ENCODE data around the gene ARFGEF2. TPM values are rescaled to one million over a fixed set of nuclear protein-coding genes. Genes with fewer than 3 reads are reported as not detected.

ARFGEF2 gene
- total RNA-seq: 12.0 and 12.9 TPM in 2 replicates

DNA sequence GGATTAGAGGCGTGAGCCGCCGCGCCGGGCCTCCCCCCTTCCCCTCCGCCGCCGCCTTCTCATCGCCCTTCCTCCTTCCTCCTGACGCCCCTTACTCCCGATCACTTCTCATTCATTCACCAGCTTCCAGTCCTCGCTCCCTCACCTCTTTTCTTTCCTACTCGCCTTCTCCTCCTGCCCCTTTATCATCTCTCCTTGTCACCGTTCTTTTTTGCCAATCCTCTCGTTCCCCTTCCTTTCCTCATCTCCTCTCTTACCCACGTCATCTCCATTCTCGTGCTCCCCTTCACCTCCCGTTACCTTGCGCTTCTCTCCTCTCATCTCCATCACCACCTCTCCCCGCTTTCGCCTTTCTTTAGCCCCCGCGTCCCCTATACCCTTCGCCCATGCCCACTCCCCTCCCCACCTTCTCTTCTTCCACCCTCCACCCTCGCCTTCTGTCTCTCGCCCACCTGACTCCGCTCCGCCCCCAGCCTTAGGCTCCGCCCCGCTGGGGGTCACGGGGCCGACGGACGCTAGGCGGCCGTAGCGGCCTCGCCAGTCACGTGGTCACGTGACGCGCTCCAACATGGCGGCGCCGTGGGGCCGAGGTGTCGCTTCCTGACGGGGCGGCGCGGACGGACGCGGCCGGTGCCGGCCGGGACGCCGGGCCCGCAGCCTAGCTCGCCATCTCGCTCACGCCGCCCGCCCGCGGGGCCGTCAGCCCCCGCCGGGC, at the start of gene ARFGEF2:
TSS of gene ARFGEF2 (plus strand) at position 544 of the 715 bp plus-strand sequence. CDS start 179 bp downstream, outside the sequence.

DNA sequence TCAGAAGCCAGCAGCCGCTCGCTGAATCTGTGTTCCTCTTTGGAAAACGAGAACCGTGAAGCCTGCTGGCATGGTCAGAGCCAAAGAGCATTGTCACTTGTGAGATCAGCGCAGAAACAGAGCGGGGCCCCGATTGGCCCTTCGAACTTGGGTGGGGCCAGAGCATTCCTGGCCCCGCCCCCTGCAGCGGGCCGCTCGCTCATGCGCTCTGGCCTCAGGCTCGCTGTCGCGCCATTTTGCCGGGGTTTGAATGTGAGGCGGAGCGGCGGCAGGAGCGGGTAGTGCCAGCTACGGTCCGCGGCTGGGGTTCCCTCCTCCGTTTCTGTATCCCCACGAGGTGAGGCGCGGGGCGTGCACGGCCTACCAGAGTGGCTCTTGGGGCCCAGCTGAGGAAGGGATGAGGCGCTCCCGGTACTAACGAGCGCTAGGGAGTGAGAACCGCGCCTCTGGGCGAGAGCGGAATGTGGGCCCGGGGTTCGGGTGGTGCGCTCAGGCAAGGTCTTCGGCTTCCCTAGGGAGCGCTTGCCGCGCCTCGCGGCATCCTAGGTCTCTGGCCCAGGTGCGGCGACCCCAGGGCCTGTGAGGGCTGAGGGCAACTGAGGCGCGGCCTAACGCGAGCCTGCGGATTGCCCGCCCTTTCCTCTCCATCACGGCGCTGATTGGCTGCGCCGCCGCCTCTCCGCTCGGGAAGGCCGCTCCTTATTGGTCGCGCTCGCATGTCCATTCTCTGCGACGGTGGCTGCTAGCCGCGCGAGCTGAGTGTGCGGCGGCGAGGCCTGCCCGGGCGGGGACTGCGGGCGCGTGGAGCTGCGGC, 124.8 kb downstream of the ARFGEF2 start, which contains the start of gene CSE1L:
TSS of gene CSE1L (plus strand) at position 226 of the 814 bp plus-strand sequence. CDS start 12,152 bp downstream, outside the sequence.

Other genes starting within 250 kb of the ARFGEF2 start
- gene PREX1, start 93.7 kb upstream of the ARFGEF2 start, total RNA-seq: 3.5 and 3.6 TPM in 2 replicates
- gene CSE1L, start 124.6 kb downstream of the ARFGEF2 start, total RNA-seq: 126 and 139 TPM in 2 replicates